ENCODE measurements around the gene MRPS11. TPM values are rescaled to one million over a fixed set of nuclear protein-coding genes. Genes with fewer than 3 reads are reported as not detected.
"Not testable (repeated sequence)": the region's sequence is repeated elsewhere in the genome, so short reads cannot be mapped to it uniquely, and the experiment has no call there.

Gene MRPS11
- polyA plus RNA-seq, 1 donor: 42.7 TPM

- DNase-seq: no peak
These were observed 26.3 kb downstream of the MRPS11 start for GRCh38 chr15:88493844-88494243.

DNA sequence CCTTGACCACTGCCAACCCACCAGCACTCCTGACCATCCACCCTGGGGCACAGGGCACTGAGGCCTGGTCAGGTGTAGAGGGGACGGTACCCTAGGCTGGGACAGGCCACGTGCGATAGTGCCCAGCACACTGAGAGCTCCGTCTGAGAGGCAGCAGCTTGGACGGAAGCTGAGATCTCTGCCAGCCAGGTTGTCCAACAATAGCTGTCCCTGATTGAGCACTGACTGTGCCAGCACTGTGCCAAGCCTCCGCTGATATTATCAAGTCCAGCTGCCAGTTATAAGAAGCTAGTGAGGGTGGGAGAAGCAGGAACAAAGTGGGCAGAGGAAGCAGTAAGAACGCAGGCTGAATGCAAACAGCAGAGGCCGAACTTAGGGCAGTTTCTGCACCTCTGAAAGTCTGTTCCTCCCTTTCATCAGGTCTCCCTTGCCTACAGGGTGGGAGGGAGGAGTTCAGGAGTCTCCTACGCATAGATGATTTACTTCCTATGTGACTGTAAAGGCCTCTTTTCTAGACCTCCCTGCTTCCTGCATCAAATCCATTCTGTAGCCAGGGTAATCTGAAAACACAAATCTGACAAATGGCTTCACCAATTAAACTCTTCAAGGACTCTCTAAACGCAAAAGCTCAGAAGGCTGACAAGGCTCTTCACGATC lies 29.7 kb downstream of the MRPS11 start:
- DNase-seq: no peak

DNA sequence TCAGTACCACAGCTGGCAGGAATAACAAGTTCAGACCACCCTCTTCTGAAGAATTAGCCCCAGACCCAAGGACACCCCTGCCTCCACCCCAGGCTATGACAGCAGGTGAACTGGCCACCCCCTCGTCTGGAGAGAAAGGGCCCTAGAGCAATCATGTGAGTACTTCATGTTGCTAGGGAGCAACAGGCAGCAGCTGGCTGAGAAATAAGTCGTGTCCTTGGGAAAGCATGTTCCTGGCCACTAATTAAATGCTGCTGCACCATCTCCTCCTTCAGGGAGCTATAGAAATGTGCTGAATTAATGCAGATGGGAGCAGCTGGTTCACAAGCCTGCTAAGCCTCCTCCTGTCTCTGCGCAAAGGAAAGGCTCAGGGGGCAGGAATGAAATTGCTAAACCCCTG lies 31.5 kb downstream of the MRPS11 start:
- no peak for DNase-seq

DNA sequence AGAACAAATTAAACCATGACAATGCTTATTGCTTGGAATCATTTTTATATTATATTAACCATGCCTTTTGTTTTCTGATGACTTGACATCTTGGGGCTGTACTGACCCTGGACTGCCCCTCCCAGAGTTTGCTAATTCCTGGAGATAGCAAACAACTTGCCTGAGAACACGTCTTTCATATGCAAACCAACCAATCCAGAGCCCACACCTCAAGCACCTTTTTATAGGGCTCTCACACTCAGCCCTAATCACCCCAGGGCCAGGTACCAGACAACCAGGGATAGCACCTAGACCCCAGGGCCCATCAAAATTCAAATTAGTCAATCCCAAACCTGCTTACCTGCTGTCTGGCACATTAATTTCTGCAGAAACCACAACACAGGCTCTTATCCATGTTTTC lies 36.9 kb downstream of the MRPS11 start:
- no peak for DNase-seq

- no peak for DNase-seq
These were observed 38.2 kb downstream of the MRPS11 start for GRCh38 chr15:88505721-88506120.

DNA sequence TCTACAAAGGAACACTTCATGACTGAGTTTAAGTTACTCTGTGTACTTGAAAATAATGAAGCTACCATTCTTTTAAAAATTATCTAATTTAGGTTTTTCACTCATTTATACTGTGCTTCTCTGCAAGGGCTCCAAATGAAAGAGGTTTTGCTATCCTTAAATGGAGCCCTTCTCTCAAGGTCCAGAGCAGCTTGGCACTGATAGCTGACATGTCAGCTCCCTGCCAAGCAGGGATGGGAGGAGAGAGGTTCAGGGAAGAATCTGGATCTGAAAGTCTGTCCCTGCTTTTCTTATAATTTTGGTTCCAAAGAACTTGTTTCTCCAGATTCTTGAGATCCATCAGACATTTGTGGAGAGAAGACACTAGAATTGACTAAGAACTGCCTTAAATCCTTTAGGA lies 39.1 kb downstream of the MRPS11 start:
- no peak for DNase-seq

GRCh38 chr15:88509321-88509720 lies 41.8 kb downstream of the MRPS11 start:
- no peak for DNase-seq

- DNase-seq: no peak
These were observed 42.5 kb downstream of the MRPS11 start for GRCh38 chr15:88509964-88510363.

DNA sequence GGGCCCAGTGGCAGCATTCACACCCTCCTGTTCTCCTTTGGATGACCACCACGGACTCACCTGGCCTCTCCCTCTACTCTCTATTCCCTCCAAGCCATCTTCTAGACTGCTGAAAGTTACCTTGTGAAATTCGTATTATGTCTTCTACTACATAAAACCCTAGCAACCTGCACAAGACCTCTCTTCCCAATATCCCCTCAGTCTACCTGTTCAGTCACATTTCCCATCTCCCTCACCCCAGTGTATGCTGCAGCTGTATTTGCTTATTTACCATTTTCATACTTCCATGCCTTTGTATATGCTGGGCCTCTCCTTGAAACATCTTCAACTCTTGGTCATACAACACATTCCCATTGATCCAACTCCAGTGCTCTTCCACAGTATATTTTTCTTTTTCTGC lies 43.7 kb downstream of the MRPS11 start:
- no peak for DNase-seq

DNA sequence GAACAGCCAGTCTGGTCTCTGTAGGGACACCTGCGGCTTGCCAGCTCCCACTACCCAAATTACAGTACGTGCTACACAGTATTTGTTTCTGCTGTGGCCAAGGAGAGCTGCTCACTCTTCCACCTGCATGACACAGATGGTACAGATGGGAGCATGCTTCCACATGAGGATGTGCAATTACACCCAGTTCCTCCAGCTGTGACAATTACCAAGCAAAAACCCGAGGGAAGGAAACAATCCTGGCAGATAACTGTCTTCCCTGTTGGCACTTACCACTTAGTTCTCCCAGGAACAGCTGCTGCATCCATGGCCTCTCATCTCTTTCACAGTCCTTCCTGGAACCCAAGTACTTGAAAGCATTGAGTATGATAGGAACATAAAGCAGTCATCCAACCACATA lies 44.6 kb downstream of the MRPS11 start:
- no peak for DNase-seq

- no peak for DNase-seq
These were observed 45.1 kb downstream of the MRPS11 start for GRCh38 chr15:88512601-88513000.

GRCh38 chr15:88513195-88513594 lies 45.7 kb downstream of the MRPS11 start:
- DNase-seq: no peak

DNA sequence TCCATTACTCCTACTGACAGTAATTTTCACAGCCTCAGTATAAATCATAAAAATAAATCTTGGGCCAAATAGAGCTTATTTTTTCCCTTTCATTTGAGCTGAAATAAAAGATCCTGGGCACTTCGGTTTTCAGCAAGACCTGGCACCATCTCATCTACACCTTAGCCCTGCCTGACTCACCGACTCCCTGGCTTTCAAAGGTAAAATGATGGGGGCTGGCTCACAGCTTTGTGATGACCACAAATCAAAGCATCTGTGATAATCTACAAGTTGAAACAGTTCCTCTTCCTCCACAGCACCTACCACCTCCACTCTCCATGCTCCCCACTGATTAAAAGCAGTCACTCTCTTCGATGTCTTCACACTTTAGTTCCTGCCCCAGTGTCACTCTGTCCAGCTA lies 51.4 kb downstream of the MRPS11 start:
- no peak for DNase-seq

DNA sequence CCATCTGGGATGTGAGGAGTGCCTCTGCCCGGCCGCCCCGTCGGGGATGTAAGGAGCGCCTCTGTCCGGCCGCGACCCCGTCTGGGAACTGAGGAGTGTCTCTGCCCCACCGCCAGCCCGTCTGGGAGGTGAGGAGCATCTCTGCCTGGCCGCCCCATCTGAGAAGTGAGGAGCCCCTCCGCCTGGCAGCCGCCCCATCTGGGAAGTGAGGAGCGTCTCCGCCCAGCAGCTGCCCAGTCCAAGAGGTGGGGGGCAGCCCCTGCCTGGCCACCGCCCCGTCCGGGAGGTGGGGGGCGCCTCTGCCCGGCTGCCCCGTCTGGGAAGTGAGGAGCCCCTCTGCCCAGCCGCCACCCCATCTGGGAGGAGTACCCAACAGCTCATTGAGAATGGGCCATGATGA lies 56.6 kb downstream of the MRPS11 start:
- DNase-seq: not testable (repeated sequence)

DNA sequence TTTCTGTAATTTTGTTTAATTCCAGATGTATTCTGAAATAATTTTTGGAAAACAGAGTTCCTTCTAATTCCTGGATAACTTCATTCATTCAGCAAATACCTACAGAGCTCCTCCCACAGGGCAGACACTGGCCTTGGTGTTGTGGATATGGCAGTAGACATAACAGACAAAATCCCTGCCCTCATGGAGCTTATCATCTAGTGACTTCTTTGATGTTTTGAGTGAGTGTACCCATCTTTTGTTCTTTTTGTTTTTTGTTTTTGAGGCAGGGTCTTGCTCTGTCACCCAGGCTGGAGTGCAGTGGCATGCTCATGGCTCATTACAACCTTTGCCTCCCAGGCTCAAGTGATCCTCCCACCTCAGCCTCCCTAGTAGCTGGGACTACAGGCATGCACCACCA lies 57.9 kb downstream of the MRPS11 start:
- no peak for DNase-seq

DNA sequence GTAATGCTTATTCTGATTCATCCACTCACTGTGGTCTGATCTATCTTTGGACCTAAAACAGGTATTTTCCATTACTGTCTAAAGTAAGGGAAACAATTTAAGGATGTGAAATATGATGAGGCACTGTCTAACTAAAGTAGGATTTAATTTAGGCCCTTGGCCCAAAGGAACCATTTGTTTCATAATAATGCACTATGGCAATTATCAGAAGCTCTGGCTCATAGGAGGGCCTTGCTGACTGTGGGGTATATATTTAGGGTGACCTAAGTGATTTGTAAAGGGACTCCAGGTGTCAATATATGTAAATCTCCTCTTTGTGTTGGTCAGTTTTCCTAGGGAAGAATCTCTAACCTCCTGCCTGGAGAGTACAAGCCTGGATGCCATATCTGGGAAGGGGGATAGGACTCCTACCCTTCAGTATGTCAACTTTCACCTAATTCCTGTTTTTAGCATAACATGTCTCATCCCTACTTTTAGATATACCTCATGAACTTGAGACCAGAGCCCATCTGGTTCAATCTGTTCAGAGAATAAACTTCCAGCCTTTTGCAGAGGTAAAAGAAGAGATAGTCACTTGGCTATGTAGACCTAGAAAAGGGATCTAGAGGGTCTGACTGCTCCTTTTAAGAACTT lies 58.9 kb downstream of the MRPS11 start:
- DNase-seq: no peak

DNA sequence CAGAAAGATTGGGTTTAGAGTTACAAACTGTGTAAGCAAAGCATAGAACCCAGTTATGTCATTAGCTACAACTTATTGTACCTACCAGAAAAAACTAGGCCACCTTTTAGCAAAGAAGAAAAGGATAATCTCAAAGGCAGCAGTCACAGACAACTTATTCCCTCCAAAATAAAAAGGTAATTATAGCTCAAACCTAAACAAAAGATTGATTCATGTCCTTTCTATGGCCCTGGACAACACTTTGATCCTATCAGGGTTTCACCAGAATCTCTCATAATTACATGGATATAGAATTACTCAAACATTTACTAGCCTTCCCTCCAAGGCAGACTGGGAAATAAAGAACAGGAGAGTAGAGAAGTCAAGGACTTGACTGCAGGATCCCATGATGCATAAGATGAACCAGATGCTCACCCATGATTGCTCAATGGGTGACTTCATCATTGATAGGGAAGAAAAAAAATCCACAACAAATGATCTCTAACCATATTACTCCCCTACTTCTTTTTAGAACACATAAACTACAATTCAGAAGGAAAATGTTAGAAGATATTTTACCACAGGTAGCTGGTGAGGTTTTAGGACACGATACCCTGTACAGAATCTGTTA lies 61.6 kb downstream of the MRPS11 start:
- DNase-seq: no peak

Other genes with a start within 250 kb of the MRPS11 start
- 3.2 TPM for gene NTRK3, start 211.0 kb upstream of the MRPS11 start, polyA plus RNA-seq (ENCODE audit: insufficient read length)
- 23.4 TPM for gene MRPL46, start 320 bp upstream of the MRPS11 start, polyA plus RNA-seq (ENCODE audit: insufficient read length)
- gene DET1, start 79.0 kb downstream of the MRPS11 start, polyA plus RNA-seq (ENCODE audit: insufficient read length): 12.2 TPM
- gene AEN, start 153.6 kb downstream of the MRPS11 start, polyA plus RNA-seq (ENCODE audit: insufficient read length): 4.7 TPM
- 0.88 TPM for gene ISG20, start 171.3 kb downstream of the MRPS11 start, polyA plus RNA-seq (ENCODE audit: insufficient read length)

Data from hindlimb muscle (tissue), 1 donor.